ENCODE measurements around the gene PEX14.

Gene PEX14

DNA sequence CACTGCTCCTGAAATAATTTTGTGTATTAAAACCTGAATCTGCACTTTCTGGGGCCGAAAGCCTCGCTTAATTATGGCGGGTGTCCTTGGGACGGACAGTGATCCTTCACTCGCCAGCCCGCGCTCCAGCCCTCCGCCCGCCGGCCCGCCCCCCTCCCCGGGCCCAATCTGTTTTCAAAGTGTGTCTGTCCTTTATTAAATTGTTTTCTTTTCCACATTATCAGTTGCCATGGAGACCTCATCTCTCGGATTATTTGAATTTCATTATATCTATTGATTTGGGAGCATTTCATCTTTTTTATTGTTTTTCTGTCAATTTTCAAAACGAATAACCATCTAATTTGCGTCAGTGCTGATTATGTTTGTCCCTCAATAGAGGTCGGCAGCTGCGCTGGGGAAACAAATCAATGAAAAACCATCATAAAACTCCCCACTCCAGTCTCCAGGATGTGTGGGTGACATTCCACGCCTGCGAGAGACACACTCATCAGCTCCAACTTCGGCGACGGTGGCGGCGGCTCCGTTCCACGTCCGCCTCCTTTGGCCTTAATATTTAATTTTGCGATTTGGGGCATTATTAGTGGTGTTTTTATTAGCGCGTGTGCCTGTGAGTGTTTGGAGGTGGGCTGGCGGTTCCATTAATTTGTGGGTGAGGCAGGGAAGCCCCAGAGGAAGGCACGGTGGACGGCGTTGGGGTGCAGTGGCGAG, 197.7 kb downstream of the PEX14 start:
- DNase-seq: no peak

DNA sequence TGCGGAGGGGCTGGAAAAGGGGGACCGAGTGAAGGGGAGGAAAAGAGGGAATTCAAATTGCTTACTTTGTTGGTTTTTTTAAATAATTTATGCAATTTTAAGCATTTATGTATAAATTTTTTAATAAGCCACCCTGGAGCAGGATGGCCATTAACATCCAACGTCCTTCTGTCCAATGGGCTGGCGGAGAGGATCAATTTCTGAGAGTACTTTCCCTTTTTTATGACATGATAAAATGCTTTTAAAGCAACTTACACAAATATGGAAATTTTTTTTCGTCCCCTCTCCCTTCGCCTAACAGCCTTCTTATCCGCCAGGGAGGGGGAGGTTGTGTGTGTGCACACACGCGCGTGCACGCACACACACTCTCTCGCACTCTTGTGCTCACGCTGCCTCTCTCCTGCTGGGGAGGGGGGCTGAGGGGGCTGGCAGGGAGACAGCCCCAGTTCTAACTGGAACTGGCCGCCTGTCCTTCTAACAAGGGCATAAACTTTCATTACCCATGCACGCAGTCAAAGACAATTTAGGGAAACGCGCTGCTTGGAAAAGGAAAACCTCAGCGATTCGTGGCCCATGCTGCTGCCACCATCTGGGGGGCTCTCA, 198.5 kb downstream of the PEX14 start:
- DNase-seq: no peak

DNA sequence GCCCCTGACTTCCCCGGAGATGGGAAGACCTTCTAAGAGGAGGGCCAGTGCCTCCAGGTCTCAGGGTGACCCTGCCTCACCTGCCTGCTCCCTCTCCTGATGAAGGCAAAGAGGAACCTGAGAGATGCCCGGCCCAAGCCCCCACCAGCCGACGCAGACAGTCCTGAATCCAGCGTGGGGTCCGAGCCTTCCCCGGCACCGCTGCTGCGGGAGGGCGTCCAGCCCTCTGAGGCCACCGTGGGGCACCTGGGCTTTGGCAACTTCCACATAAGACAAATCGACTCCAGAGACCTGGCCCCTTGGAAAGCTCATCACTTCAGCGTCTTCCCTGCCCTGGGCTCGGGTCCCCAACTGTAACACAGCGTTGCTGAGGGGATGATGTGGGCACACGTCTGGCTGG, 199.5 kb downstream of the PEX14 start:
- no peak for DNase-seq

DNA sequence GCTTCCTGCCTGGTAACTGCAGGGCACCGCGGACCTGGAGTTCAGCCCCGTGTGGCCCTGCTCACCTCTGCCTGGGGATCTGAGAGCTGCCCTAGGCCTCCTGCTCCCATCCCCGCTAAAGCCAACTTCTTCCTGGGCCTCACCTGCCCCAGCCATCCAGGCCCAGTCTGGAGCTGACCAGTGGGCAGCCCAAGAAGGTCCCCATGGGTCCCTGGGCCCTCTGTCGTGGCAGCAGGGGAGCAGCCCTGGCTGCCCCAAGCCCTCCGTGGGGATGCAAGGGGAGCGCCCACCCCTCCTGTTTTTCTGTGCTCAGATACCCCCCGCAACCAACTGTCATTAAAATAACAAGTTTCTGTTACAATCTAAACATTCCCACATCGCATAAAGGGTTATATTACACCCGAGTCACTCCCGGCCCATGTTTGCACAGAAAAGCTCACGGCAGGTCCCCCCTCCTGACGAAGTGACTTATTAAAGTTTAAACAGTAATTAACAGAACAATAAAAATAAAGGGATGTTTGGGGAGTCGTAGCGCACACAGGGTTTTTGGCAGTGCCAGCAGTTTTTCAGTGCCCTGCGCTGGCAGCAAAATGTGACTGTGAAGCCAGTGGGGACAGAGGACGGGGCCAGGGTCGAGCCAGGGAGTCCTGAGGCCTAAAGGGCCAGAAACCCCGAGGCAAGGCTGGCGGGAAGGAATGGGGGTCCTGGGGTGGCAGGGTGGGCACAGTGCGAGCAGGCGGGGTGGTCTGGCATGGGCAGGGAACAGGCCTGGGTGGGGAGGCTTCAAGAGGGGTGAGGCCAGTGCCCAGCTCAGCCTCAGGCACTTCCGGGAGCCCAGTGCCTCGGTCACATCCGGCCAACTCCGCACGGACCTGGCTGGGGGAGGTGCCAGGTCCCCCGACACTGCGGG, 200.2 kb downstream of the PEX14 start:
- DNase-seq: no peak

DNA sequence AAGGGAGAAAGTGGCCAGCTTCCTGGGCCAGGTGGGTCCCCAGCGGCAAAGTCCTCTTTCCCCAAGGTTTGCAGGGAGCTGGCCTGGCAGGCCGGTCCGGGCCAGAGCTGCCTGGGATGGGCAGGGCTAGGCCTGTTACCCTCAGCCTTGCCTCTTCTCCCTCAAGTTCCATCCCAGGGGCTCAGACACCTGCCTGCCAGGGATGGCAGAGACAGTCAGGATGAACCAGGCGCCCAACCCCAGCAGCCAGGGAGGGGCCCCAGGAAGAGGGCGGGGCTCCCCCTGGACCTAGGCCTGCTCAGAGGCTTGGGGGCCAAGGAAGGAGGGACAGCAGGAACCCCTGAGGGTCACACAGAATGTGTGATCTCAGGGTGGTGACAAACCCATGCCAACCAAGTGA, 201.1 kb downstream of the PEX14 start:
- DNase-seq: no peak

DNA sequence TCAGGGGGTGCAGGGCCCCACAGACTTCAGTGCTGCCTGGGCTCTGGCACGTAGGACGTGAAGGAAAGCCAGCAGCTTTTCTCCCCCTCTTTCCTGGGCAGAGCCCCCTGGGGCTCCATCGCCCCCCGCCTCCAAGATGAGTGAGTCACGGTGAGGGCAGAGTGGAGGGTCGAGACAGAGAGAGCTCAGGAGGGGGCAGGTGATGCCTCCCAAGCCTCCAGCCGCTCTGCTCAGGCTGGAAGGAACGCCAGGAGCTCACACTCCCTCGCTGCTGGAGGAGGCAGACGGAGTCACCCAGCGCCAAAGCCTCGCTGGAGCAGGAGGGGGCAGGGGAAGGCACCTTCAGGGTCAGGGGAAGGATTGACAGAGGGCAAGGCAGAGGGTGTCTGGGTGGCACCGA, 202.2 kb downstream of the PEX14 start:
- DNase-seq: no peak

DNA sequence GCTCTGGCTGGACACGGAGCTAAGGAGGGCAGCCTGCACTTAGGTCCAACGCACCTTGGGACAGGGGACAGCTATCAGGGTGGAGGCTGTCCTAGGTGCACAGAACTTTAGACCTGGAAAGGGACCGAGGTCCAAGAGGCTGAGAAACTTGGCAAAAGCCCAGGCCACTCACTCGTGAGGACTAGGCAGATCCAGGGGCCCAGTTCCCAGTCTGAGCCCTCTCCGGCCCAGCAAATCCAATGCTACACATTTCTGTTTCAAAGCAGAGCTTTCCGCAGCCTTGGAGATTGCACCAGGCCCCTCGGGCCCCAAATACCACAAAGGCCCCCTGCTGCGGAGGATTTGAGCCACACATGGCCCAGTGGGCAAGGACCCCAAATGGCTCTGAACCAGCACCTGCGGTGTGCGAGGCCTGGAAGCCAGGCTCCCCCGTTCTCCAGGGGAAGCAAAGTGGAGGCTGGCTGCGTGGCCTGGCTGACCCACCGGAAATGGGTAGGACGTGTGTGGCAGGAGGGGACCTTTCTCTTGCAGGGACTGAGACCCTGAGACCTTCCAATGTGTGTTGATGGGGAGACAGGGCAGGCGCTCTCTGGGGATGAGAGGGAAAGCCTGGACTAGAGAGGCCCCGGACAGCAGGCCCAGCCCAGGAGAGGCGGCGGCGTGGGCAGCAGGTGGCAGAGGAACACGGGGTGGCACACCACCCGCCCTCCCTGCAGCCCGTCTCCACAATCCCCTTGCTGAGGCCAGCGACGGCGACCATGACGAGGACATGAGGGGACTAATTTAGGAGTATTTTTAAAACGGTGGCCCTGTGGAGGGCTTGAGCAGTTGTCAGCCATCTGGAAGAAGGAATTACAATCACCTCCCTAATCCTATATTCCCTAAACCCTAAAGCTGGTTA, 203.0 kb downstream of the PEX14 start:
- DNase-seq: no peak

DNA sequence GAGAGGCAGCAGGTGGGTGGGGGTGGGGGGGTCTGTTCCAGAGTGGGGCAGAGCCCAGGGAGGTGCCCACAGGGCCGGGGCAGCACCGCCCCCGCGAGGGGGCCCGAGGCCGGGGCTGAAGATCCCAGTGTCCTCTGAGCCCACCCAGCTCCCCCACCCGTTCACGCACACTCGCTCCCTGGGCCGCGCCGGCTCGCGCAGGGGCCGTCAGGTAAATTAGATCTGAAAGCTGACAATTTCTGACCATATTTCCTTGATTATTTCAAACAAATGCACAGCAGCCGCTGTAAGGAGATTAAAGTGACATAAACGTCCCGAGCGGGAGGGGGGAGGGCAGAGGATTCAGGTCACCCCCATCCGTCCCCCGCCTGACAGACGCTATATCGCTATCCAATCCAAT, 203.7 kb downstream of the PEX14 start:
- DNase-seq: no peak

DNA sequence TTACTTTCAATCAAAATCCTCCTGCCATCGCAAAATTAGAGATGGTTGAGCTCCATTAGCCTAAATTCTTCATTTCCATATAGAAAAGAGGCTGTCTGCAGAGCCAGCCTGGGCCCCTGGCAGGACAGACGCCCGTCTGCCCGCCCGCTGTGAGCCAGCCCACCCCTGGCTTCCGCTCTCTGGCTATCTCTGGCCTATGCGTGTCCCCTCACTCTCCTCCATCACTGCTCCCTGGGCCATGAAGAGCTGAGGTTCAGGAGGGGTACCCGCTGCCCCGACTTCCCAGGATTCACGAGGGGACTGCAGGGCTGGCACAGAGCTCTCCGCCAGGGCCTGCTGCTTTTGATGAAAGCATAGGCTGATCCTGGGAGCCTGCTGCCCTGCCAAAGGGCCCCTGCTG, 204.1 kb downstream of the PEX14 start:
- no peak for DNase-seq

DNA sequence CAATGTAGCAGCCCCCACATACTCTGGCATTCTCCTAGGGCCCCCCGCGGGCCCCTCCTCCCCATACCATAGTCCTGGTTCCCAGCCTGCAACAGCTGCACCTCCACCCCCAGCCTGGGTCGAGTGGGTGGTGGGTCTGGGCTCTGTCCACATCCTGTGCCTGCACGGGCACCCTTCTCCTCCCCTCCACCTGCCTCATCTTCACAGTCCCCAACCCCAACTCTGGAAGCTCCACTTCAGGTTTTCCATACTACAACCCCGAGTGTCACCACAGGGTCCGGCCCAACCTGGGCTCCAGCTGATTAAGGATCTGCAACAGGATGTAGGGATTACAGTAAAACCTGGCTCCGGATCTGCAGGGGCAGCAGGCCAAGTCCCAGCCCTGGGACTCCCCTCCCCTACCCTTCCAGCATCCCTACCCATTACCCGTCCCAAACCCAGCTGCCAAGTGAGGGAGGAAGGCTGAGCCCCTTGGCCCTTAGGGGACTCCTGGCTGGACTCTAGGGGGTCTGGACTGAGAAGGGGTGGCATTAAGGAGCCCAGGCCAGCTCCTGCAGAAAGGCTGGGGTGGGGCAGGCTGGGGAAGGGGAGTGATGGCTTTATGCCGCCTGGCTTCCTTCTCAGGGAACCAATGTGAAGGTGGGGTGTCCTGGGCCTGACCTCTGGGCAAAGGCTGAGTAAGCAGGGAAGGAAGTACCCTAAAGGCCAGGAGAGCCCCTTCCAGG, 204.9 kb downstream of the PEX14 start:
- DNase-seq: peak in 1 of 2 experiments; percentile 48

Data from NCI-H187 (cell line).